Measurements from ENCODE around the gene NAALADL2. TPM values are rescaled to one million over a fixed set of nuclear protein-coding genes. Genes with fewer than 3 reads are reported as not detected.
"Not testable (repeated sequence)": the region's sequence is repeated elsewhere in the genome, so short reads cannot be mapped to it uniquely, and the experiment has no call there.

The NAALADL2 gene
- total RNA-seq, 1 experiment from 2014 or later: 1.6 TPM

GRCh38 chr3:175826759-175827158 is 967.6 kb downstream of the NAALADL2 start:
- no peak for TF ChIP-seq CTCF (conservative IDR thresholded peaks at IDR 0.05)
- no peak overlapping the region for H4K8ac ChIP-seq (replicated peaks; ENCODE audit: insufficient read length, low read depth, low read length)
- no peak overlapping the region for H3K9ac ChIP-seq (ENCODE audit: extremely low read depth, insufficient read length, low read length)
- no CpG with 5 or more reads among the region's 2 CpGs for WGBS (ENCODE audit: extremely low coverage, insufficient read length, low lambda C conversion rate)
- H3K56ac ChIP-seq (ENCODE audit: insufficient read length, low read depth, low read length): no peak overlapping the region
- H3K27me3 Mint-ChIP-seq (ENCODE audit: low read depth): no peaks in the 10 kb centered on the region; the same call in 1 of the 2 replicates
- peaks cover 3% of the 10 kb centered on the region for H3K4me1 ChIP-seq (ENCODE audit: insufficient read depth, low read length)
- no peak overlapping the region for H3K23ac ChIP-seq (ENCODE audit: insufficient read length, low read depth, low read length)
- no peak overlapping the region for H2BK15ac ChIP-seq (ENCODE audit: low read depth, low read length)
- no peak overlapping the region for H3K14ac ChIP-seq (ENCODE audit: insufficient read depth, low read length)
- no peaks in the 10 kb centered on the region for H4K20me1 ChIP-seq (ENCODE audit: control insufficient read depth, insufficient read depth, insufficient read length)
- H2BK5ac ChIP-seq (ENCODE audit: insufficient read length, low read length): no peak overlapping the region
- peaks cover 0 to 6% (median 4%) of the 10 kb centered on the region in 3 experiments; a peak in 4 of 7 replicates for H3K36me3 Mint-ChIP-seq (ENCODE audit: insufficient read depth in 1 of 3, low read depth in 3 of 3)
- no peak overlapping the region for H2BK120ac ChIP-seq (ENCODE audit: low read depth, low read length, poor library complexity, severe bottlenecking)
- H2BK20ac ChIP-seq (ENCODE audit: low read depth, low read length, poor library complexity, severe bottlenecking): no peak overlapping the region
- H3T11ph ChIP-seq (ENCODE audit: low read length): no peak overlapping the region
- H2BK12ac ChIP-seq (ENCODE audit: insufficient read length, low read depth, low read length): no peak overlapping the region
- no peak overlapping the region for H3K27ac ChIP-seq (ENCODE audit: insufficient read length, low read depth, low read length)
- no peaks in the 10 kb centered on the region for H3K9me3 ChIP-seq (ENCODE audit: control insufficient read depth, low read depth, low read length)
- no peak for DNase-seq
- no peak overlapping the region for H4K91ac ChIP-seq (ENCODE audit: insufficient read length, low read depth, low read length)
- H3K4ac ChIP-seq (ENCODE audit: low read depth, low read length): no peak overlapping the region
- no peak overlapping the region for H3K4me3 Mint-ChIP-seq
- no peak overlapping the region for H3K18ac ChIP-seq (ENCODE audit: insufficient read length, low read depth, low read length)
- H3K79me2 ChIP-seq (ENCODE audit: insufficient read depth, low read length): no peaks in the 10 kb centered on the region
- H3K23me2 ChIP-seq (ENCODE audit: insufficient read length, low read depth, low read length, poor library complexity, severe bottlenecking): no peaks in the 10 kb centered on the region
- no peak overlapping the region for H2AK5ac ChIP-seq (ENCODE audit: insufficient read length, low read length)
- H3K79me1 ChIP-seq (ENCODE audit: insufficient read depth, low read depth, low read length, poor library complexity, severe bottlenecking): no peaks in the 10 kb centered on the region
- H3K27me3 ChIP-seq (ENCODE audit: insufficient read depth, low read length): no peaks in the 10 kb centered on the region
- peaks cover 0 to 2% of the 10 kb centered on the region in 2 experiments; a peak in 1 of 5 replicates for H3K9me3 Mint-ChIP-seq
- H3K4me1 Mint-ChIP-seq: peaks cover 19 to 22% of the 10 kb centered on the region in 2 experiments
- H4K5ac ChIP-seq (ENCODE audit: insufficient read length, low read depth, low read length): no peak overlapping the region
- H2AFZ ChIP-seq (ENCODE audit: low read length): no peak overlapping the region
- H3K4me2 ChIP-seq (ENCODE audit: insufficient read depth, insufficient read length, low read length): no peak overlapping the region
- no peak overlapping the region for H3K27ac Mint-ChIP-seq

- not testable (repeated sequence) for H3K9me3 ChIP-seq (ENCODE audit: control insufficient read depth, low read depth, low read length); H3K4me2 ChIP-seq (ENCODE audit: insufficient read depth, insufficient read length, low read length); H3K4ac ChIP-seq (ENCODE audit: low read depth, low read length); H4K8ac ChIP-seq (replicated peaks; ENCODE audit: insufficient read length, low read depth, low read length); H4K91ac ChIP-seq (ENCODE audit: insufficient read length, low read depth, low read length); H3K18ac ChIP-seq (ENCODE audit: insufficient read length, low read depth, low read length); H3K9ac ChIP-seq (ENCODE audit: extremely low read depth, insufficient read length, low read length); H2BK15ac ChIP-seq (ENCODE audit: low read depth, low read length); H3K79me2 ChIP-seq (ENCODE audit: insufficient read depth, low read length); H3K36me3 Mint-ChIP-seq (ENCODE audit: insufficient read depth in 1 of 3, low read depth in 3 of 3); H2BK120ac ChIP-seq (ENCODE audit: low read depth, low read length, poor library complexity, severe bottlenecking); H2BK12ac ChIP-seq (ENCODE audit: insufficient read length, low read depth, low read length); H3K14ac ChIP-seq (ENCODE audit: insufficient read depth, low read length); H3K23me2 ChIP-seq (ENCODE audit: insufficient read length, low read depth, low read length, poor library complexity, severe bottlenecking); H2AK5ac ChIP-seq (ENCODE audit: insufficient read length, low read length); H3K27me3 ChIP-seq (ENCODE audit: insufficient read depth, low read length); H4K5ac ChIP-seq (ENCODE audit: insufficient read length, low read depth, low read length); H2BK20ac ChIP-seq (ENCODE audit: low read depth, low read length, poor library complexity, severe bottlenecking); H2BK5ac ChIP-seq (ENCODE audit: insufficient read length, low read length); H3K4me1 Mint-ChIP-seq; DNase-seq; H3K27me3 Mint-ChIP-seq (ENCODE audit: low read depth); H3T11ph ChIP-seq (ENCODE audit: low read length); H3K4me1 ChIP-seq (ENCODE audit: insufficient read depth, low read length); H3K79me1 ChIP-seq (ENCODE audit: insufficient read depth, low read depth, low read length, poor library complexity, severe bottlenecking); H4K20me1 ChIP-seq (ENCODE audit: control insufficient read depth, insufficient read depth, insufficient read length); H2AFZ ChIP-seq (ENCODE audit: low read length); H3K23ac ChIP-seq (ENCODE audit: insufficient read length, low read depth, low read length); H3K27ac ChIP-seq (ENCODE audit: insufficient read length, low read depth, low read length); H3K9me3 Mint-ChIP-seq; H3K56ac ChIP-seq (ENCODE audit: insufficient read length, low read depth, low read length); H3K27ac Mint-ChIP-seq; H3K4me3 Mint-ChIP-seq
- WGBS (ENCODE audit: extremely low coverage, insufficient read length, low lambda C conversion rate): no CpG with 5 or more reads among the region's 8 CpGs
Measured at GRCh38 chr3:175829809-175830208, 970.7 kb downstream of the NAALADL2 start.

All from H9 (cell line).